ENCODE measurements around the gene PIP4K2C.

- no peak for TF ChIP-seq CTCF (IDR thresholded peaks at IDR 0.05)
- no peak for TF ChIP-seq POLR2A (IDR thresholded peaks at IDR 0.05)
These were observed 24.6 kb downstream of the PIP4K2C start for GRCh38 chr12:57615637-57616036.

Data from right lobe of liver (tissue), 4 donors.